H1 (cell line): ENCODE results near the gene FANK1. TPM values are rescaled to one million over a fixed set of nuclear protein-coding genes. Genes with fewer than 3 reads are reported as not detected.

Source experiments
- CTCF ChIA-PET: fragments of 300-600 bp; sonication (Branson Sonifier 250); formaldehyde crosslinking; loops from one replicate; lab custom pipeline; 2021; ENCODE audit not compliant: partially characterized antibody; lab: Charles Lee
- POLR2A ChIA-PET: fragments of 300-600 bp; sonication (Branson Sonifier 250); formaldehyde crosslinking; loops from one replicate; lab custom pipeline; 2021; ENCODE audit warnings: inconsistent platforms; ENCODE audit not compliant: partially characterized antibody; lab: Charles Lee
- DNase-seq, 2 experiments: peaks; one replicate each; pipeline versions ENCODE4 v3.0.0 to v3.0.0-alpha.2; 2010 to 2022; ENCODE audit warnings: low spot score in 2 of 2, low read depth in 1 of 2, mixed read lengths in 1 of 2
- FAIRE-seq: peaks from 2 replicates; lab custom pipeline; 2011; peaks lifted over from hg19 to GRCh38; lab: Jason Lieb, UNC
- H2AFZ ChIP-seq: 2 replicates; pipeline ENCODE4 v1.8.1; 2012; ENCODE audit warnings: low read length, inconsistent platforms
- H2AK5ac ChIP-seq: 2 replicates; pipeline ENCODE4 v1.6.1; 2013; ENCODE audit warnings: low read depth, low read length
- H2BK120ac ChIP-seq: replicated peaks from 2 replicates; pipeline ENCODE3; 2013; ENCODE audit warnings: low read depth, low read length, inconsistent platforms
- H2BK12ac ChIP-seq: 2 replicates; pipeline ENCODE4 v1.6.1; 2013; ENCODE audit warnings: low read depth, low read length
- H2BK15ac ChIP-seq: 2 replicates; pipeline ENCODE4 v1.6.1; 2013; ENCODE audit warnings: low read length
- H2BK20ac ChIP-seq: 2 replicates; pipeline ENCODE4 v1.6.1; 2013; ENCODE audit warnings: low read length
- H2BK5ac ChIP-seq: 2 replicates; pipeline ENCODE4 v1.6.1; 2013; ENCODE audit warnings: low read depth, low read length
- H3K14ac ChIP-seq: 2 replicates; pipeline ENCODE4 v1.6.1; 2013; ENCODE audit warnings: inconsistent platforms; ENCODE audit not compliant: insufficient read length
- H3K18ac ChIP-seq: 2 replicates; pipeline ENCODE4 v1.6.1; 2013; ENCODE audit warnings: low read length; ENCODE audit errors: extremely low read depth
- H3K23ac ChIP-seq: 2 replicates; pipeline ENCODE4 v1.6.1; 2013; ENCODE audit warnings: inconsistent platforms; ENCODE audit not compliant: insufficient read length
- H3K23me2 ChIP-seq: 2 replicates; pipeline ENCODE4 v1.6.1; 2013; ENCODE audit warnings: low read depth, low read length
- H3K27ac ChIP-seq: 2 replicates; pipeline ENCODE4 v1.6.1; 2011; ENCODE audit warnings: low read depth, low read length, inconsistent platforms
- H3K27me3 ChIP-seq, 4 experiments: replicated peaks in 1 of 4; 1 replicate in 1 of 4; 2 replicates in 3 of 4; pipeline versions ENCODE4 v1.6.1 to v1.8.1; 2011 to 2013; ENCODE audit warnings: low read length in 3 of 4, mild to moderate bottlenecking in 3 of 4, inconsistent platforms in 2 of 4, mixed read lengths in 2 of 4, moderate library complexity in 1 of 4; ENCODE audit not compliant: control insufficient read depth in 3 of 4, insufficient read depth in 3 of 4; ENCODE audit errors: extremely low read depth in 1 of 4
- H3K36me3 ChIP-seq, 4 experiments: 2 replicates each; pipeline versions ENCODE4 v1.6.1 to v1.8.1; 2011 to 2013; ENCODE audit warnings: mild to moderate bottlenecking in 4 of 4, low read length in 3 of 4, moderate library complexity in 2 of 4, control low read depth in 1 of 4, inconsistent platforms in 1 of 4; ENCODE audit not compliant: insufficient read depth in 4 of 4, control insufficient read depth in 2 of 4
- H3K4ac ChIP-seq: replicated peaks from 2 replicates; pipeline ENCODE3; 2013; ENCODE audit warnings: low read length, low read depth, mixed read lengths, inconsistent platforms; ENCODE audit not compliant: insufficient read length
- H3K4me1 ChIP-seq, 4 experiments: replicated peaks in 1 of 4; 1 replicate in 1 of 4; 2 replicates in 3 of 4; pipeline versions ENCODE4 v1.6.1 to v1.8.1; 2011 to 2013; ENCODE audit warnings: low read length in 3 of 4, inconsistent platforms in 2 of 4, mixed read lengths in 1 of 4; ENCODE audit not compliant: insufficient read depth in 4 of 4, control insufficient read depth in 3 of 4
- H3K4me2 ChIP-seq, 2 experiments: 2 replicates each; pipeline versions ENCODE4 v1.6.1 to v1.8.1; 2011 to 2013; ENCODE audit warnings: low read depth in 2 of 2, low read length in 2 of 2, control low read depth in 1 of 2, inconsistent platforms in 1 of 2, mild to moderate bottlenecking in 1 of 2; ENCODE audit not compliant: insufficient read depth in 1 of 2
- H3K4me3 ChIP-seq, 4 experiments: fragments of 200-600, 300-600 bp in 1 of 4; sonication (generic), shearing (Covaris generic), sonication (Bioruptor Twin) in 1 of 4; 2 replicates each; pipeline versions ENCODE4 v1.5.1 to v1.8.1; 2011 to 2016; ENCODE audit warnings: low read length in 4 of 4, low read depth in 3 of 4, control low read depth in 2 of 4, inconsistent platforms in 2 of 4, mild to moderate bottlenecking in 2 of 4, mixed read lengths in 1 of 4, moderate library complexity in 1 of 4; ENCODE audit not compliant: insufficient read depth in 2 of 4; ENCODE audit errors: extremely low read depth in 1 of 4
- H3K56ac ChIP-seq: replicated peaks from 2 replicates; pipeline ENCODE3; 2013; ENCODE audit warnings: low read depth, mild to moderate bottlenecking, mixed read lengths, low read length, inconsistent platforms; ENCODE audit not compliant: insufficient read length
- H3K79me1 ChIP-seq: 2 replicates; pipeline ENCODE4 v1.6.1; 2013; ENCODE audit warnings: low read depth, low read length, control low read depth
- H3K79me2 ChIP-seq, 2 experiments: 2 replicates each; pipeline versions ENCODE4 v1.6.1 to v1.8.1; 2012 to 2013; ENCODE audit warnings: low read length in 2 of 2, mild to moderate bottlenecking in 2 of 2, inconsistent platforms in 1 of 2; ENCODE audit not compliant: insufficient read depth in 2 of 2, control insufficient read depth in 1 of 2
- H3K9ac ChIP-seq, 4 experiments: replicated peaks in 1 of 4; 1 replicate in 1 of 4; 2 replicates in 3 of 4; pipeline versions ENCODE4 v1.6.1 to v1.8.1; 2011 to 2013; ENCODE audit warnings: low read depth in 3 of 4, low read length in 3 of 4, control low read depth in 2 of 4, mild to moderate bottlenecking in 2 of 4, moderate library complexity in 2 of 4, inconsistent platforms in 1 of 4; ENCODE audit errors: extremely low read depth in 1 of 4
- H3K9me3 ChIP-seq, 2 experiments: 2 replicates each; pipeline versions ENCODE4 v1.6.1 to v1.8.1; 2012 to 2013; ENCODE audit warnings: mild to moderate bottlenecking in 2 of 2, moderate library complexity in 2 of 2, control low read depth in 1 of 2, inconsistent platforms in 1 of 2, low read depth in 1 of 2, low read length in 1 of 2, mixed read lengths in 1 of 2; ENCODE audit not compliant: insufficient read depth in 2 of 2
- H4K20me1 ChIP-seq, 2 experiments: replicated peaks in 1 of 2; 2 replicates each; pipeline versions ENCODE3 to v1.8.1; 2011 to 2013; ENCODE audit warnings: inconsistent platforms in 2 of 2, low read length in 2 of 2, mild to moderate bottlenecking in 1 of 2; ENCODE audit not compliant: insufficient read depth in 2 of 2, control insufficient read depth in 1 of 2
- H4K5ac ChIP-seq: 2 replicates; pipeline ENCODE4 v1.6.1; 2013; ENCODE audit warnings: low read length, low read depth, mixed read lengths, inconsistent platforms; ENCODE audit not compliant: insufficient read length
- H4K8ac ChIP-seq: 2 replicates; pipeline ENCODE4 v1.8.0; 2013; ENCODE audit warnings: mild to moderate bottlenecking, moderate library complexity, low read length, inconsistent platforms; ENCODE audit not compliant: insufficient read depth; ENCODE audit errors: extremely low read depth
- H4K91ac ChIP-seq: replicated peaks from 2 replicates; pipeline ENCODE3; 2013; ENCODE audit warnings: low read length, mixed read lengths, inconsistent platforms; ENCODE audit not compliant: insufficient read length
- MAX ChIP-seq: IDR thresholded peaks from 2 replicates; pipeline ENCODE4 v1.6.1; 2012; ENCODE audit warnings: inconsistent platforms
- NRF1 ChIP-seq: IDR thresholded peaks from 2 replicates; pipeline ENCODE4 v1.6.1; 2011; ENCODE audit warnings: mild to moderate bottlenecking, low read depth, low read length, improper control_type of control experiment
- PHF8 ChIP-seq: fragments of 200-600 bp; sonication (generic); conservative IDR thresholded peaks from 2 replicates; pipeline ENCODE4 v1.7.1; 2012; ENCODE audit warnings: low read depth, mild to moderate bottlenecking, inconsistent platforms, low read length, moderate library complexity
- POLR2A ChIP-seq, 2 experiments: IDR thresholded peaks; 1 replicate in 1 of 2; 2 replicates in 1 of 2; pipeline ENCODE4 v1.6.1; 2011; ENCODE audit warnings: low read depth in 2 of 2, low read length in 2 of 2, mild to moderate bottlenecking in 2 of 2; ENCODE audit errors: control extremely low read depth in 1 of 2
- POLR2AphosphoS5 ChIP-seq: IDR thresholded peaks from 2 replicates; pipeline ENCODE4 v1.6.1; 2011; ENCODE audit warnings: low read depth, low read length
- POU5F1 ChIP-seq: IDR thresholded peaks from 2 replicates; pipeline ENCODE4 v1.6.1; 2011; ENCODE audit warnings: low read depth, mild to moderate bottlenecking, low read length, moderate library complexity
- RXRA ChIP-seq: IDR thresholded peaks from 2 replicates; pipeline ENCODE4 v1.6.1; 2011; ENCODE audit warnings: low read depth, mild to moderate bottlenecking, low read length, moderate library complexity; ENCODE audit not compliant: insufficient read depth
- SIN3A ChIP-seq, 2 experiments: IDR thresholded peaks in 1 of 2; conservative IDR thresholded peaks in 1 of 2; 2 replicates each; pipeline ENCODE4 v1.6.1; 2011 to 2012; ENCODE audit warnings: low read length in 2 of 2, improper control_type of control experiment in 1 of 2, low read depth in 1 of 2, mild to moderate bottlenecking in 1 of 2
- SIRT6 ChIP-seq: IDR thresholded peaks from one replicate; pipeline ENCODE4 v1.7.1; 2012; ENCODE audit warnings: low read length, inconsistent platforms
- SP4 ChIP-seq: IDR thresholded peaks from 2 replicates; pipeline ENCODE4 v1.6.1; 2012; ENCODE audit warnings: low read length, inconsistent platforms
- TAF1 ChIP-seq: IDR thresholded peaks from 2 replicates; pipeline ENCODE4 v1.6.1; 2011; ENCODE audit warnings: mild to moderate bottlenecking, low read depth, low read length
- TCF12 ChIP-seq: IDR thresholded peaks from 2 replicates; pipeline ENCODE4 v1.6.1; 2011; ENCODE audit warnings: low read depth, mild to moderate bottlenecking, low read length
- TEAD4 ChIP-seq: IDR thresholded peaks from 2 replicates; pipeline ENCODE4 v1.6.1; 2012; ENCODE audit warnings: low read depth, low read length, inconsistent platforms, mixed read lengths
- WGBS, 2 experiments: shearing (Covaris generic) in 1 of 2; methylation state at CpG; one replicate each; pipeline versions ENCODE4 v1.1.6 to v1.1.7; 2013 to 2015; ENCODE audit warnings: low lambda C conversion rate in 2 of 2, mixed read lengths in 2 of 2, inconsistent platforms in 1 of 2, low coverage in 1 of 2, missing lambda C conversion rate in 1 of 2; ENCODE audit not compliant: insufficient replicate concordance in 2 of 2, insufficient coverage in 1 of 2, insufficient read length in 1 of 2; ENCODE audit errors: extremely low coverage in 1 of 2, missing lambda C conversion rate in 1 of 2; 5-methylcytosine and 5-hydroxymethylcytosine counted together
- polyA plus RNA-seq, 7 experiments: library from polyadenylated mRNA; depleted of rRNA in 3 of 7; stranded (reverse) in 5 of 7; unstranded in 2 of 7; fragments of >200 nt in 5 of 7; fragments of 200-250 nt in 2 of 7; gene quantifications; 1 replicate in 5 of 7; 2 replicates in 1 of 7; 4 replicates in 1 of 7; pipeline versions ENCODE4 v1.2.1 to v1.2.3, GENCODE V29; 2011 to 2013; ENCODE audit warnings: missing spikeins in 2 of 7, mixed read lengths in 2 of 7
- total RNA-seq: library from RNA; stranded (reverse); fragmentation: NEBNext Ultra II Directional; extraction: Animal tissue kit (Norgen Biotek cat#: 25700); gene quantifications from 2 replicates; pipeline ENCODE4 v1.2.1, GENCODE V29; 2021

Gene FANK1
- total and polyA plus RNA-seq, 2 of the 8 experiments (the other 6 are each of a cell fraction or from before 2014, with no cell fraction given): 1.2 TPM; not detected in 1

- Histone ChIP-seq H4K5ac (no peak overlapping the region), H3K4ac (no peak overlapping the region), H4K91ac (no peak overlapping the region), H3K9ac (no peak overlapping the region), H3K14ac (no peak overlapping the region), H3K36me3 (no peaks in the 10 kb centered on the region), H3K23ac (no peak overlapping the region), H3K9me3 (no peaks in the 10 kb centered on the region), H3K79me1 (no peaks in the 10 kb centered on the region), H2AK5ac (no peak overlapping the region), H3K27ac (no peak overlapping the region), H3K4me3 (no peak overlapping the region), H3K79me2 (no peaks in the 10 kb centered on the region), H2AFZ (no peak overlapping the region), H4K20me1 (no peaks in the 10 kb centered on the region), H3K4me1 (peaks cover 0 to 4% (median 1%) of the 10 kb centered on the region in 4 experiments; a peak in 5 of 7 replicates), H2BK12ac (no peak overlapping the region), H2BK120ac (no peak overlapping the region), H2BK20ac (no peak overlapping the region), H2BK5ac (no peak overlapping the region), H3K56ac (no peak overlapping the region), H2BK15ac (no peak overlapping the region), H3K18ac (no peak overlapping the region), H3K23me2 (no peaks in the 10 kb centered on the region), H3K27me3 (no peaks in the 10 kb centered on the region), H4K8ac (no peak overlapping the region), H3K4me2 (no peak overlapping the region)
- TF ChIP-seq SIN3A (conservative IDR thresholded peaks at IDR 0.05 in 1 of 2, IDR thresholded peaks at IDR 0.05 in 1 of 2; ENCODE audit: low read depth in 1 of 2, low read length in 2 of 2) (no peak), TEAD4 (no peak), MAX (no peak), PHF8 (no peak), TAF1 (no peak), TCF12 (no peak), NRF1 (no peak), RXRA (no peak), SIRT6 (no peak), POLR2AphosphoS5 (no peak), POU5F1 (no peak), SP4 (no peak), POLR2A (IDR thresholded peaks at IDR 0.05; ENCODE audit: control extremely low read depth in 1 of 2, low read depth in 2 of 2, low read length in 2 of 2) (no peak)
- ChIA-PET POLR2A (no interaction called here), CTCF (interaction anchor here (1.3 kb wide), 1 partner anchor 31 kb away, joined by 3 read pairs; no protein-coding TSS in a partner anchor)
- DNase-seq (no peak), FAIRE-seq (no peak)
- 87% methylated on average over 3 of the region's 3 CpGs; no CpG with 5 or more reads in 1 of the 2 experiments for WGBS, 2 experiments
These were observed 149.5 kb downstream of the FANK1 start for GRCh38 chr10:126045861-126046260.
